Hindlimb muscle (tissue), 1 donor: Measurements from ENCODE around the gene NRCAM. TPM values are rescaled to one million over a fixed set of nuclear protein-coding genes. Genes with fewer than 3 reads are reported as not detected.
"Not testable (repeated sequence)": the region's sequence is repeated elsewhere in the genome, so short reads cannot be mapped to it uniquely, and the experiment has no call there.

ENCODE experiments used
- DNase-seq: peaks from one replicate; pipeline ENCODE4 v3.0.0-alpha.2; 2013
- polyA plus RNA-seq: library from polyadenylated mRNA; unstranded; fragments of 120-200 nt; gene quantifications from one replicate; pipeline ENCODE4 v1.2.1, GENCODE V29; 2013; ENCODE audit not compliant: insufficient read length

NRCAM gene
- 35.1 TPM for polyA plus RNA-seq

- DNase-seq, result peak; percentile 36
Observed at GRCh38 chr7:108455998-108456677, at the start of gene NRCAM. Gene NRCAM (minus strand): TSS chr7:108456436. CDS start chr7:108240064, 216,372 bp downstream.

GRCh38 chr7:108504576-108504975, 48.3 kb upstream of the NRCAM start:
- not testable (repeated sequence) for DNase-seq

- no peak for DNase-seq
Observed at GRCh38 chr7:108503112-108504026, 47.1 kb upstream of the NRCAM start.

- DNase-seq, result no peak
Observed at GRCh38 chr7:108499566-108499965, 43.3 kb upstream of the NRCAM start.

GRCh38 chr7:108498481-108498880, 42.2 kb upstream of the NRCAM start:
- no peak for DNase-seq

- DNase-seq, result peak; percentile 19
Observed at GRCh38 chr7:108497082-108497725, 41.0 kb upstream of the NRCAM start.

GRCh38 chr7:108492742-108493141, 36.5 kb upstream of the NRCAM start:
- DNase-seq, result no peak

- DNase-seq, result no peak
Observed at GRCh38 chr7:108488768-108489538, 32.7 kb upstream of the NRCAM start.

GRCh38 chr7:108487646-108488045, 31.4 kb upstream of the NRCAM start:
- no peak for DNase-seq

GRCh38 chr7:108486291-108486966, 30.2 kb upstream of the NRCAM start:
- no peak for DNase-seq

GRCh38 chr7:108484137-108484536, 27.9 kb upstream of the NRCAM start:
- no peak for DNase-seq

GRCh38 chr7:108480311-108480710, 24.1 kb upstream of the NRCAM start:
- no peak for DNase-seq

GRCh38 chr7:108479751-108480150, 23.5 kb upstream of the NRCAM start:
- DNase-seq, result no peak

- no peak for DNase-seq
Observed at GRCh38 chr7:108479118-108479517, 22.9 kb upstream of the NRCAM start.

- DNase-seq, result no peak
Observed at GRCh38 chr7:108468246-108468645, 12.0 kb upstream of the NRCAM start.

- no peak for DNase-seq
Observed at GRCh38 chr7:108467391-108467790, 11.2 kb upstream of the NRCAM start.

GRCh38 chr7:108466322-108466721, 10.1 kb upstream of the NRCAM start:
- DNase-seq, result not testable (repeated sequence)

GRCh38 chr7:108464743-108465142, 8.5 kb upstream of the NRCAM start:
- DNase-seq, result no peak

GRCh38 chr7:108463613-108464012, 7.4 kb upstream of the NRCAM start:
- no peak for DNase-seq

GRCh38 chr7:108461840-108462239, 5.6 kb upstream of the NRCAM start:
- peak; percentile 12 for DNase-seq

- no peak for DNase-seq
Observed at GRCh38 chr7:108460964-108461363, 4.7 kb upstream of the NRCAM start.
